Upper lobe of left lung (tissue), 4 donors: Measurements from ENCODE around the gene PDGFRB.

ENCODE experiments used
- POLR2A ChIP-seq, 4 donors: fragments of 450-650 bp; IDR thresholded peaks; one replicate each; pipeline ENCODE4 v1.5.1; 2016 to 2017; ENCODE audit warnings: antibody characterized with exemption in 4 of 4, mild to moderate bottlenecking in 2 of 4
- TF ChIP-seq, protein P1 (sequence below), 6 experiments: fragments of 450-650 bp in 4 of 6; fragments of 200-600 bp in 2 of 6; sonication (generic) in 2 of 6; IDR thresholded peaks; one replicate each; pipeline ENCODE4 v1.5.1; 2016 to 2019; ENCODE audit warnings: antibody characterized with exemption in 6 of 6

DNA sequence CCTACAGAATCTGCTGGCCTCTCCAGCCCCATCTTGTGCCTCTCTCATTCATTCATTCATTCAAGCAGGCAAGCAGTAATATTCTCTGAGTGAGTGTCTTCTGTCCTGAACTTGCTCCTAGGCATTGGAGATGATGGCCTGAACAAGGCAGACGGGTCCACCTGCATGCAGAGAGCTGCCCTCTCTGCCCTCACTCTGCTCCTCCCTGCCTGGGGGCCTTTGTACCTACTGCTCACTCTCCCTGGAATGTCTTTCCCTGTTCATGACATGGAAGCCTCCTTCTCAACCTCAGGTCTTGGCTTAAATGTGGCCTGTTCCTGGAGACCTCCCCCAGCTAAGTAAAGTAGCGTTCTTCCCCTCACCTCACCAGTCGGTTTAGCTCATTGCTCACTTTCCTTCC, 17.5 kb upstream of the PDGFRB start:
- TF ChIP-seq POLR2A (IDR thresholded peaks at IDR 0.05): no peak
- TF ChIP-seq, protein P1, sequence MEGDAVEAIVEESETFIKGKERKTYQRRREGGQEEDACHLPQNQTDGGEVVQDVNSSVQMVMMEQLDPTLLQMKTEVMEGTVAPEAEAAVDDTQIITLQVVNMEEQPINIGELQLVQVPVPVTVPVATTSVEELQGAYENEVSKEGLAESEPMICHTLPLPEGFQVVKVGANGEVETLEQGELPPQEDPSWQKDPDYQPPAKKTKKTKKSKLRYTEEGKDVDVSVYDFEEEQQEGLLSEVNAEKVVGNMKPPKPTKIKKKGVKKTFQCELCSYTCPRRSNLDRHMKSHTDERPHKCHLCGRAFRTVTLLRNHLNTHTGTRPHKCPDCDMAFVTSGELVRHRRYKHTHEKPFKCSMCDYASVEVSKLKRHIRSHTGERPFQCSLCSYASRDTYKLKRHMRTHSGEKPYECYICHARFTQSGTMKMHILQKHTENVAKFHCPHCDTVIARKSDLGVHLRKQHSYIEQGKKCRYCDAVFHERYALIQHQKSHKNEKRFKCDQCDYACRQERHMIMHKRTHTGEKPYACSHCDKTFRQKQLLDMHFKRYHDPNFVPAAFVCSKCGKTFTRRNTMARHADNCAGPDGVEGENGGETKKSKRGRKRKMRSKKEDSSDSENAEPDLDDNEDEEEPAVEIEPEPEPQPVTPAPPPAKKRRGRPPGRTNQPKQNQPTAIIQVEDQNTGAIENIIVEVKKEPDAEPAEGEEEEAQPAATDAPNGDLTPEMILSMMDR (IDR thresholded peaks at IDR 0.05): no peak
